Measurements from ENCODE around the gene EVC2.
A peak's percentile ranks its signal among the peaks of the same experiment; 100 is the strongest.

The EVC2 gene, protein sequence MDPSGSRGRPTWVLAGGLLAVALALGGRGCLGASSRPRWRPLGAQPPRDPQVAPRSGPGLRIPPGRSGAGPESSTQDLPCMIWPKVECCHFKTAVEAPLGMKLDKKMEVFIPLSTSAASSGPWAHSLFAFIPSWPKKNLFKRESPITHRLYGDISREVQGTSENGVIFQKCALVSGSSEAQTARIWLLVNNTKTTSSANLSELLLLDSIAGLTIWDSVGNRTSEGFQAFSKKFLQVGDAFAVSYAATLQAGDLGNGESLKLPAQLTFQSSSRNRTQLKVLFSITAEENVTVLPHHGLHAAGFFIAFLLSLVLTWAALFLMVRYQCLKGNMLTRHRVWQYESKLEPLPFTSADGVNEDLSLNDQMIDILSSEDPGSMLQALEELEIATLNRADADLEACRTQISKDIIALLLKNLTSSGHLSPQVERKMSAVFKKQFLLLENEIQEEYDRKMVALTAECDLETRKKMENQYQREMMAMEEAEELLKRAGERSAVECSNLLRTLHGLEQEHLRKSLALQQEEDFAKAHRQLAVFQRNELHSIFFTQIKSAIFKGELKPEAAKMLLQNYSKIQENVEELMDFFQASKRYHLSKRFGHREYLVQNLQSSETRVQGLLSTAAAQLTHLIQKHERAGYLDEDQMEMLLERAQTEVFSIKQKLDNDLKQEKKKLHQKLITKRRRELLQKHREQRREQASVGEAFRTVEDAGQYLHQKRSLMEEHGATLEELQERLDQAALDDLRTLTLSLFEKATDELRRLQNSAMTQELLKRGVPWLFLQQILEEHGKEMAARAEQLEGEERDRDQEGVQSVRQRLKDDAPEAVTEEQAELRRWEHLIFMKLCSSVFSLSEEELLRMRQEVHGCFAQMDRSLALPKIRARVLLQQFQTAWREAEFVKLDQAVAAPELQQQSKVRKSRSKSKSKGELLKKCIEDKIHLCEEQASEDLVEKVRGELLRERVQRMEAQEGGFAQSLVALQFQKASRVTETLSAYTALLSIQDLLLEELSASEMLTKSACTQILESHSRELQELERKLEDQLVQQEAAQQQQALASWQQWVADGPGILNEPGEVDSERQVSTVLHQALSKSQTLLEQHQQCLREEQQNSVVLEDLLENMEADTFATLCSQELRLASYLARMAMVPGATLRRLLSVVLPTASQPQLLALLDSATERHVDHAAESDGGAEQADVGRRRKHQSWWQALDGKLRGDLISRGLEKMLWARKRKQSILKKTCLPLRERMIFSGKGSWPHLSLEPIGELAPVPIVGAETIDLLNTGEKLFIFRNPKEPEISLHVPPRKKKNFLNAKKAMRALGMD

DNA sequence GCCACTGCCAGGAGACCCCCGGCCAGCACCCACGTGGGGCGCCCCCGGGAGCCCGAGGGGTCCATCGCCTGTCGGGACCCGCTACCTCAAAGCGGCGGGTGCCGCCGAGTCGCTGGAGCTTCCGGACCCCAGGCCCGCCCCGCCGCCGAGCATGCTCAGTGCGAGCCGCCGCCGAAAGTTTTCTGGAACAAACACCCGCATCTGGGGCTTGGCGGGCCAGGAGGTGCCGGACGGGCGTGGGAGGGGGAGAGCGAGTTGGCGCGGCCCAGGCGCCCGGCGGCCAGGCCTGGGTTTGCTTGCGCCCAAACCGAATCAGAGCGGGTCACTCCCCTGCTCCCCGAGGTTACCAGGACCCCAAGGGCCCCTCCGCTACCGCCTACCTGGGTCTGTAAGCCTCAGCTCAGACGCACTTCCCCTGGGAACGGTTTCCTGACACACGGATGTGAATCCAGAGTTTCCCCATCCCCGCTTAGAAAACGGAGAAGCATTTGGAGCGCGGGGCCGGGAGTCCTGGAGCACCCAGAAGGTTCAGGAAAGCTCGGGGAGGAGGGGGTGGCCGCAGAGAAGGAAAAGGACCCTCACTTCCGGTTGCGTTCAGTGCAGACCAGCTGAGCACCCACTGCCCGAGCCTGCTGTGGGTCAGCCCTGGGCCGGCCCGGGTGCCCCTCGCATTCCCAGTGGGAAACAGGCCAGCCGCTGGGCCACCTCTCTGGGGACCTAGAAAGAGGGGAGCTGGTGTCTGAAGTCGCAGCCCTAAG, at the start of gene EVC2:
TSS of gene EVC2 (minus strand) at position 111 of the 758 bp plus-strand sequence. CDS start at position 65, 46 bp downstream.
- peak; percentile 34 for DNase-seq

DNA sequence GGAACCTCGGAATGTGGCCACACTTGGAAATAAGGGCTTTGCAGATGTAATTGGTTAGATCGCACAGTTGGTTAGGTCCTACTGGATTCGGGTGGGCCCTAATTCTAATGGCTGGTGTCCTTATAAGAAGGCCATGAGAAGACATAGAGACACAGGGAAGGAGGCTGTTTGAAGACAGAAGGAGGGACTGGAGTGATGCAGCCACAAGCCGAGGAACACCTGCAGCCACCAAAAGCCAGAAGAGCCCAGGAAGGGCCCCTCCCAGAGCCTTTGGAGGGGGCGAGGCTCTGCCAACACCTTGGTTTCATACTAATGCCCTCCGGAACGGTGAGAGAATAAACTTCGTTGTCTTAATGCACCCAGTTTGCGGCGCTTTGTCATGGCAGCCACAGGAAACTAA, 49.6 kb upstream of the EVC2 start:
- DNase-seq, result no peak

- no peak for DNase-seq
Measured at GRCh38 chr4:5757536-5757935, 49.2 kb upstream of the EVC2 start.

GRCh38 chr4:5757091-5757490, 48.7 kb upstream of the EVC2 start:
- DNase-seq, result no peak

GRCh38 chr4:5756271-5756670, 47.9 kb upstream of the EVC2 start:
- DNase-seq, result no peak

GRCh38 chr4:5755679-5756078, 47.3 kb upstream of the EVC2 start:
- DNase-seq, result no peak

DNA sequence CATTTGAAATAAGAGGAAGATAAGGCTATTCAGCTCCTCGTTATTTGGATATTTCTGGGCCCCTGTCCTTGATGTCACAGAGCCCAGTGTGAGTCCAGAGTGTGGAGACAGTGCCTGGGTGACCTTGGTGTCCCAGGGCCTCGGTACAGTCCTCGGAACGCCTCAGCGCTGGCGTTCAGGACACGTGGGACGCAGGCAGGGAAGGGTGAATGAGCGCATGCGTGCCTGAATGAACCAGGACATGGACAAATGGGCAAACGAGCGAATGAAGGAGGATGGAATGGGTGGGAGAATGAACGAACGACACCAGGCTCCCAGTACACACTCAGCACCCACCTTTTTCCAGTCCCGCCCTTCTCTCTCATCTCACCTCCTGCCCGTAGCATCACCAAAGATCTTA, 46.8 kb upstream of the EVC2 start:
- no peak for DNase-seq

GRCh38 chr4:5754529-5754881, 46.1 kb upstream of the EVC2 start:
- no peak for DNase-seq

DNA sequence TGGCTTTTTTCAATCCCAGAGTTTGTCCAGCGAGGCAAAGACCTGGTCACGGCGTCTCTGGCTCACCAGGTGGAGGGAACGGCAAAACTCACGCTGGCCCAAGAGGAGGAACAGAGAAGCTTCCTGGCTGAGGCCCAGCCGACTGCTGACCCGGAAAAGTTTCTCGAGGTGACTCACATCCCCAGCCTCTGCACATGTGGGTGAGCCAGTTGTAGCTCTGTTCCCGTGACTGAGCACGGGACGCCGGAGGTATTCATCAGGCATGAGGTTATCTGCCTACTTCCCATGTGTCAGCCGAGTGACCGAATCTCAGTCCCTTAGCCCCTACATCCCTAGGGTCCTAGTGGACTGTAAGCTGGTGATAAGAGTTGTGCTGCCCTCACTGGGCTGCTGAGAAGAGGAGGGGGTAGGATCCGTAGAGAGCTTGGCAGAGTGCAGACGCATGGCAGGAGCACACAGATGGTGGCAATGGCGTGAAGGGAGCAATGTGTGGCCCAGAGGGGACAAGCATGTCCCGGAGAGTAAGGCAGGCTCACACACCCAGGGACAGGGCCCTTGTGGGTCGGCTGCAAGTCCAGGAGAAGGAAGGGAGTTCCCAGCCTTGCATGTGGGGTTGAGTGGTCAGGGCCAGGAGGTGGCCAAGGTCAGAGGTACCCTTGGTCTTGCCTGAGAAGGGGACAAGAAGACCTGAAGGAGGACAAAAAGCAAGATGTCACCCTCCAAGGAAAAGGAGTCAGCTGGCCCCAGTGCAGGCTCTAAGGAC, 45.6 kb upstream of the EVC2 start:
- no peak for DNase-seq

- no peak for DNase-seq
Measured at GRCh38 chr4:5753366-5753765, 45.0 kb upstream of the EVC2 start.

DNA sequence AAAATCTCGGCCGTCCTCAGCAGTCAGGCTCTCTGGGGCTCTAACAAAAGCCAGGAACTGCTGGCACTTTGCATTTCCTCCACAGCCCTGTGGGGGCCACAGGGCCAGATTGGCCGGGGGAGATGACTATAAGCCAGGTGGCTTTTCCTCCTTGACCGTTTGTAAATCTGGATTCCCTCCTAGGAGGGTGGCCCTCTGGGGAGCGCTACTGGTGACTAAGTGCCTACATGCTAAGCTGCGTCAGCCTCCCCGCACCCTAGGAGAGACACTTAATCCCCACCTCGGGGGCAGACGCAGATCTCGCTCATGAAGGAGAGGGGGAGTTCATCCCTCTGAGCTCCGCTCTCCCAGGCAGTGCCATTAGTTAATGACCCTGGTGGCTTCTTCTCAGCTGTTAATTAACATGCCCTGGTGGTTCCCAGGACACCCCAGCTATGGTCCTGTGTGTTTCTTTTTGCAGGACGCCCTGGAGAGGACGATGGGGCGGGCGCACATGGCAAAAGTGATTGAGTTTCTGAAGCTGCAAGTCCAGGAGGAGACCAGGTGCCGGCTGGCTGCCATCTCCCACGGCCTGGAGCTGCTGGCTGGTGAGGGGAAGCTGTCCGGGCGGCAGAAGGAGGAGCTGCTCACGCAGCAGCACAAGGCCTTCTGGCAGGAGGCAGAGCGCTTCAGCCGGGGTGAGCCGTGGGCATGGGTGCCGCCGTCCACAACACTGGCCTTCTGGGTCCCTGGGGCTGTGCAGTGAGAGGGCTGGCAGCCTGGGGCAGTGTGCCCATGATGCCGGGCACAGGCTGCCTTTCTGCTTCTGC, 44.2 kb upstream of the EVC2 start:
- no peak for DNase-seq

DNA sequence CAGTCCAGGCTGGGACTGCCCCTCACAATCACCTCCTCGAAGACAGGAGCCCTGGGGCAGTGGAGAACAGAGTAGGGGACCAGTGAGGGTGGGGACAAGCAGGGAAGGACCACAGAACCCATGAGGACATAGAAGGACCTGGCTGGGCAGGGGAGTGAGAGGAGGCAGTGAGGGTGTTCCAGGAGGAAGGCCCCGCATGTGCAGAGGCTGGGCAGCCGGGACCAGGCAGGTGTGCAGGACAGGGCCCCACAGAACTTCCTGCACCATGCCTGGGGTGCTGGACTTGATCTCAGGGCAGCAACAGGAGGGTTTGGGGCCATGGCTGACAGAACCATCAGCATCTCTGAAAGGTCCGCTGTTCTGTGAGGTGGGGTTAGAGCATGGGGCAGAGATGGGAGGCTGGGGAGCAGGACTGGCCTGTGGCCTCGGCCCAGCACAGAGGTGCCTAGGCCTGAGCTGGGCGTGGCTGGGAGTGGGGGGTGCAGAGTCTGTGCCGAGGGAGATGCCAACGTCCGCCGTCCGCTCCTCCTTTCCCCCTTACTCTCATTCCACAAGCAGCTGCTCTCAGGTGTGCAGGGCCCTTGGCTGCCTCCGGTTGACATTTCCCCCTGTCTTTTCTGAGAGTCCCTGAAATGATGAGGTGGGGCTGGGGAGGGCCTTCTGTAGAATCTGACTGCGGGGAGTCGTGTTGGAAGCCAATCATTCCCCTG, 43.5 kb upstream of the EVC2 start:
- no peak for DNase-seq

DNA sequence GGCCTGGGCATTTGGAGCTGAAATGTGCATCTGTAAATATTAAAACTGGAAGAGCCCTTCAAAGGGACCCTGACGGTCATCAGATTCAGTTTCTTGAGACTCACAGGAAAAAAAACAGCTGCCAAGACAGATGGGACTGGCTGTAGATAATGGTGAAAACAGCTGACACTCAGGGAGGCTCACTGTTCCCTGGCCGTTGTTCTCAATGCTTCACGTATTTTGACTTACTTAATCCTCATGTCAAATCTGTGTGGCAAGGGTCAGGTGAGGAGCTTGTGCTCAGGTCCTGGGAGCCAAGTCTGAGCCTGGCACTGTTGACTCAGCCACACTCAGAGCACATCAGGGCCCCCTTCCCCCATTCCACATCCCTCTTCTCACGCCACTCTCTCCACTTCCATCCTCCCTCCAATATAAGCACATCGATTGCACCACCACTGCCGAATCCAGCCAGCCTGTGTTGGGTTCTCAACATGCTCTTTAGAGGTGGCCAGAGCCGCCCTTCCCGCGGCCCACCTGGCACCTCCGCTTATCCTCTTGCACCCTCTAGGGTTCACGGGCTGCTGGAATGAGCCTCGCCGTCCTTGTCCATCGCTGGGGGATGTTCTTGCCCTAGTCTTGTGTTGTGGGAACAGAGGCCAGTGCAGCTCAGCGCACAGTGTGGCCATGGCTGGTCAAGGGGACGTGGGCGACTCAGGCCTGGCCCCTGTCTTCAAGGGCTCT, 42.7 kb upstream of the EVC2 start:
- DNase-seq, result no peak

GRCh38 chr4:5750052-5750945, 41.9 kb upstream of the EVC2 start:
- no peak for DNase-seq

- no peak for DNase-seq
Measured at GRCh38 chr4:5749568-5749967, 41.2 kb upstream of the EVC2 start.

- no peak for DNase-seq
Measured at GRCh38 chr4:5747738-5748375, 39.5 kb upstream of the EVC2 start.

DNA sequence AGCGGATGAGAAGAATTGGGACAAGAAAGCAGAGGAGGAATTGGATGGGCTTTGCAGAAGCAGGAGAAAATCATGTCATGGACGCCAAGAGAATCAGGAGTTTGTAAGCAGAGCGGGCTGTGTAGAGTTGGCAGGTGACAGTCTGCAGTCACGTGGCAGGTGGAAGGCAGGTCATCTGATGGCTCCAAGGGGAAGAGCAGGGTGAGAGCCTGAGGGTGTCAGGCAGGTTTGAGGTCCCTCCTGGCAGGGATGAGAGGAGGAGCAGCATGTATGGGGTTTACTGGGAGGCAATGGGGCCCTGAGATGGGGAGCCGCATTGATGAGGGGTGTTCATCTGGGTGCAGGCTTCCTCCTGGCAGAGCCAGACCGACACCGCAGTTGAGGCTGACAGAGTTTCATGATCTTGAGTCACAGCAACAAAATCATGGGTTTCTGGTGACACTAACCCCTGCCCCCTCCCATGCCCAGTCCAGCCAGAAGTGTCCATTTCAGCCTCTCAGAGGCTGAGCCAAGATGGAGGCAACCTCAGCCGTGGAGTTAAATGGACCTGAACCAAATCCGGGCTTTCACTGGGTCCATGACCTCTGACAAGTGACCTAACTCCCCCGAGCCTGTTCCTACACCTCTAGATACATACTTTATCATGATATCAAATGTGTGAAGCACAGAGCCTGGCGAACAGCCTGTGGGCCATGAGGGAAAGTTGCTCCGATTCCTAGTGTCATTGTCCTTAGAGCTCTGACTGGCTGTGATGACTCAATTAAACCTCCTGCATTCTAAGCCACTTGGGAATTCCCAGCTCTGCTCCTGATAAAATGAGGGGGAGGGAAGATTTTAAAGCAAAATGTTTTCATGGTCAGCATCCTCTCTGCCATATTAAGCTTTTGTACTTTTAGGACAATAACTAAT, 38.7 kb upstream of the EVC2 start:
- DNase-seq, result no peak

Data from stimulated activated CD4-positive, alpha-beta T cell treated with anti-CD3 and anti-CD28 coated beads, Interleukin-4, amount 100 ng/mL, for 1 hour (primary cell).